Measurements from ENCODE around the gene KCNK15.

KCNK15 gene

DNA sequence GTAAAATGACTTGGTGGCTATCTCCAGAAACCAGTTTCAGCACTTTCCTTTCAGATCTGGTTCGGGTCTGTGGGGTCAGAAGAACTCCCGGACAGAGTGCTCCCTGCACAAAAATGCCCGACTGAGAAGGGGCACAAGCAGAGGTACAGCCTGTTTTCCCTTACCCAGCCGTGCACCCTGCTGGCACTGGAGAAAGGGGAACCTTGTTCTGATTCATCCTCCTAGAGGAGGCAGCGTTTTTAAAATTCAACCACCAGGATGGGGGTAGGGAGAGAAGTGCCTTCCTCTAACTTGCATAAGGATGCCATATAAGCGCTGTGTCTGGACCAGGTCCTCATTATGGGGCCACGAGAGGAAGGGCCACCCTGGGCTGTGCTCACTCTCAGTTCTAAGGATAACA, 47.1 kb downstream of the KCNK15 start:
- DNase-seq: no peak

DNA sequence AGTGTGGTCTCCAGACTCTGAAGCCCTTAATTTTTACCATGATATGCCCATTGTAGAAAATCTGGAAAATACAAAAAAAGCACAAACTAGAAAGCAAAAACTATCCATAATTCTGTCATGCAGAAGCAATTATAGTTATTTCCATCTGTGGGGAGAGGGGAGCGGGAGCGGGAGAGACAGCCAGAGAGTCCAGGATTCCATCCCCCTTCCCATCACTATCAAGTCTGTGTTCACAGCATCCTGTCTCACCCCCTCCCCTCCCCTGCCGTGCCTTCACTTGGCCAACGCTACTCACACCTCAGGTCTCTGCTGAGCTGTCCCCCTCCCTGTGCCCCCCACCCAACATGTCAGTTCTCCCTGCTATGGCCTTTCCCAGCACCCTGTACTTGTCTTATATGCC, 50.2 kb downstream of the KCNK15 start:
- DNase-seq: no peak

DNA sequence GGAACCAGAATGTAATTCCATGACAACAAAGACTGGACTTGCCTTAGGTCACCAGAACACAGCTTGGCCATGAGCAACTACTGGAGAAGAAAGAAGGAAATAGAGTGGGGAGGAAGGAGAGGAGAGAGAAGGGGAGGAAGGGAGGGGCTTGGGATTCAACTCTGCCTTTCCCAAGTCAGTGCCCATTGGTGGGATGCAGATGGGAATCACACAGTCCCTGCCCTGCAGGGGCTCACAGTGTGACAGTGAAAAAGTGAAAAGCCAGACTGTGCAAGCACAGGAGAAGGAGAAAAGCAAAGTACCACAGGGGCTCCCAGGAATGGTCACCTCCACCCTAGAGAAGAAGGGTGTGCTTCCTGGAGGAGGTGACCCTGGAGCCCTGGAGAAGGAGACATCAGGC, 50.6 kb downstream of the KCNK15 start:
- no peak for DNase-seq

DNA sequence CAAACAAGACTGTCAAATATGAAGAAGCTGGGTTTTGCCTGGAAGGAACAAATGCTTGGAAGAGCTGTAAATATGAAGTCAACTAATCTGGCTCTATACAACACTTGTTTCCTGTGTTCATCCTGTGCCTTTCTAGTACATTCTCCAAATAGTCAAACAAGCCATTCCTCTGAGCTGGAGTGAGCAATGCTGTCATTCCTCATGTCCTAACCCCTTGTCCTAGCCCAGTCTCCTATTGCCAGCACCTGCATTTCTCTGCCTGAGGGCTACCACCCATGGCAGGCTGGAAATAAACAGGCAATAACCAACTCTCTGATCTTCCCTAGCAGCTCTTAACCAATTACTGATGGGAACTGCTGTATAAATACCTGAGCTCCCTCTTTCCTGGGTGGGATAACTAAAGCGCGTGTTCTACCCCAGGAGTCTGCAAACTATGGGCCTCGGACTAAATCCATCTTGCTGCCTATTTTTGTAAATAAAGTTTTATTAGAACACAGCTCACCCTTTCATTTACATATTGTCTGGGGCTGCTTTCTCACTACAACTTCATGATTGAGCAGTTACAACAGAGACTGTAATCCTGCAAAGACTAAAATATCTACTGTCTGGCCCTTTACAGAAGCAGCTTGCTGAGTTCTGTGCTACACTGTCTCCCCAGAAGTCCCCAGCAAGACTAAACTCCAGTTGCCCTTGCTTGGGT, 51.2 kb downstream of the KCNK15 start:
- DNase-seq: no peak

DNA sequence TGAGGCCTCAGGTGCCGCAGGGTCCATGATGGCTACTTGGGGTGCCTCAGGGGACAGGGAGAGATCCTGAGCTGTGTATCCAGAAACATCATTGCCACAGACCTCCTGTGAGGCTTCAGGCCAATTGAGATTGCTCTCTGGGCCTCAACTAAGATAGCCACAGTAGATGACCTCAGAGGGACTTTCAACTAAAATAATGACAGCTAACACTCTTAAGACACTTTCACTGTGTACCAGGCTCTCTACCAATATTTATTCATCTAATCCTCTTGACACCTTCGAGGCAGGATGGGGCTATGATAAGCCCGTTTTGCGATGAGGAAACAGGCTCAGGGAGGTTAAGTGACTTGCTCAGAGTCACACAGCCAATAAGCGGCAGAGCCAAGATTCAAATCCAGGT, 54.0 kb downstream of the KCNK15 start:
- DNase-seq: no peak

DNA sequence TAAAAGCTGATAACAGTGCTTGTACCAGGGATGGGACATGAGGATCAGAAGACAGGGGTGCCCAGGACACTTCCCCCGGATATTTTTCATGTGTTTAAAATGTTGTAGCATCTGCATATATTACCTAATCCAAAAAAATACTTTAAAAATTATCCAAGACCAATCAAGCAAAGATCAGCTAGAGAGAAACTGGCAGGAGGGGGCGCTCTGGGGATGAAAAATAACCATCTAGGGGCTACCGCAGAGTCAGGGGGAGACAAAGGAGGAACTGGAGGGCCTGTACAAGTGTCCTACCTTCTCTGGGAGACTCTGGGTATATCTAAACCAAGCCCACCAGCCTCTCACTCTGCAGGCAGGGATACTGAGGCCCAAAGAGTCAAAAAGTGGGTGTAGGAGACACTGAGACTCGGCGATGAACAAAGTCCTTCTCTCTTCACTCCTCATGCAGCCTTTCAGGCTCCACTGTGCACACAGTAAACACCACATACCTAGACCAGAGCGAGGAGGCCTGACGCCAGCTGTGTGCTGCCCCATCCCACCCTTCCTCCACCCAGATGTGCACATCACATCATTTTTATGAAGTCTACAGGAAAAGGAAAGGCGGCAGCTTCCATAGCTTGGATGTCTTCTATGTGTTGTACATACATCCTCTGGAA, 54.9 kb downstream of the KCNK15 start:
- DNase-seq: no peak

Measured in activated T-cell treated with anti-CD3 and anti-CD28 coated beads for 4 hours (primary cell).